ENCODE data around the gene COA4. TPM values are rescaled to one million over a fixed set of nuclear protein-coding genes. Genes with fewer than 3 reads are reported as not detected.

COA4 gene
- total RNA-seq: 71.3 and 117 TPM in 2 replicates

DNA sequence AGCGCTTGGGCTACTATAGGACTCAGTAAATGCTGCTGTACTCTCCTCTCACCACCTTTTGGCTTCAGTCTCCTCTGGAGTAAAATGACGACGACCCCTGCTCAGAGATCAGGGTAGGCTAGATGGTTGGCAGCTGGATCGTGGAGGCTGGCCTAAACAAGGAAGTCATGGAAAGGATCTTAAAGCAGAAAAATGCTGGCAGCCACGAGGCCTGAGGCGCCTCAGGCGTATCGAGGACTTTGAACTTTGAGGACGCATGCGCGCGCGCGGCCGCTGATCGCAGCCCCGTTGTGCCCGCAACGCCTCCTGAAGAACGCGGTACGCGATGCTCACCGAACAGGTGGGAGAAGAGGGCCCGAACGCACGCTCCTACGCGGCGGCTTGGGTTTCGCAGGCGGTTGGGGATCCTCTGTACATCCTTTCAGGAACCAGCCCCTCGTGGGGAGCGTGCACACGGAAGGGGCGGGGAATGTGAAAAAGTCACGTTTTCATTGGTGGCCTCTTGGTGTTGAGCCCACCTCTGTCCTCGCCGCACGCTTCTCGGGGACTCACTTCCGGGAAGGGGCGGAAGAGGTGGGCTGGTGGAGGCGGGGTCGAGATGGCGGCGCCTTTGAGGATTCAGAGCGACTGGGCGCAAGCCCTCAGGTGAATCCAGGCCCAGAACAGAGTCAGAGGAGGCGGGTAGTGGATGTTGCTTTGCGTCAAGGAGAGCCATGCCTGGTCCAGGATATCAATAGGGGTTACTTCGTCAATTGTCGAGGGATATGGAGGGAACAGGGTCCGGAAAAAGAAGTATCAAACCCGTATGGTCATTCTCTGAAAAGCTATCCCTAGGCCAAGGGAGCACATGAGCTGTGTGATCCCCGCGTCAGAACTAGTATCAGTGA is at the start of gene COA4, which contains the start of gene PAAF1:
TSS of gene COA4 (minus strand) at position 423 of the 887 bp plus-strand sequence. CDS start 3,468 bp downstream, outside the sequence.
TSS of gene PAAF1 (plus strand) at position 576 of the 887 bp plus-strand sequence. CDS start at position 599, 23 bp downstream.

Other genes starting within 250 kb of the COA4 start
- not detected in 2 replicates for gene PLEKHB1, start 230.3 kb downstream of the COA4 start, total RNA-seq
- 118 and 188 TPM in 2 replicates for gene RAB6A, start 115.8 kb downstream of the COA4 start, total RNA-seq
- gene MRPL48, start 89.0 kb downstream of the COA4 start, total RNA-seq: 54.0 and 67.7 TPM in 2 replicates
- 8.3 and 19.6 TPM in 2 replicates for gene PAAF1, start 153 bp upstream of the COA4 start, total RNA-seq
- gene DNAJB13, start 74.2 kb upstream of the COA4 start, total RNA-seq: not detected in 2 replicates
- gene UCP2, start 106.0 kb upstream of the COA4 start, total RNA-seq: 0.47 and 1.8 TPM in 2 replicates
- 0.38 TPM in 1 of 2 replicates, not detected in the other for gene UCP3, start 132.2 kb upstream of the COA4 start, total RNA-seq